Posterior vena cava (tissue), 2 donors: ENCODE measurements around the gene RMND5A. TPM values are rescaled to one million over a fixed set of nuclear protein-coding genes. Genes with fewer than 3 reads are reported as not detected.
"Not testable (repeated sequence)": the region's sequence is repeated elsewhere in the genome, so short reads cannot be mapped to it uniquely, and the experiment has no call there.

Experiments
- DNase-seq: peaks from one replicate; pipeline ENCODE4 v3.0.0-alpha.2; 2020; ENCODE audit warnings: low spot score
- intact Hi-C, 2 donors: fragments of 100-400 bp; cut with DNase I; formaldehyde crosslinking; loops; one replicate each; pipeline versions ENCODE4 v1.14.1 to v1.14.2; 2022 to 2023
- long read RNA-seq, 2 donors: library from polyadenylated mRNA; unstranded; transcript quantifications; one replicate each; pipeline ENCODE4 v2.0.0, GENCODE V29; 2020 to 2021
- total RNA-seq, 2 donors: library from RNA; stranded (reverse); fragmentation: NEBNext Ultra II Directional; extraction: Animal tissue kit (Norgen Biotek cat#: 25700); gene quantifications; one replicate each; pipeline ENCODE4 v1.2.1, GENCODE V29; 2021
- donor health status: DM: yes; HTN: yes; CAD: no.
- donor health status: DM: yes; HTN: yes; CAD: no.

Gene RMND5A, protein sequence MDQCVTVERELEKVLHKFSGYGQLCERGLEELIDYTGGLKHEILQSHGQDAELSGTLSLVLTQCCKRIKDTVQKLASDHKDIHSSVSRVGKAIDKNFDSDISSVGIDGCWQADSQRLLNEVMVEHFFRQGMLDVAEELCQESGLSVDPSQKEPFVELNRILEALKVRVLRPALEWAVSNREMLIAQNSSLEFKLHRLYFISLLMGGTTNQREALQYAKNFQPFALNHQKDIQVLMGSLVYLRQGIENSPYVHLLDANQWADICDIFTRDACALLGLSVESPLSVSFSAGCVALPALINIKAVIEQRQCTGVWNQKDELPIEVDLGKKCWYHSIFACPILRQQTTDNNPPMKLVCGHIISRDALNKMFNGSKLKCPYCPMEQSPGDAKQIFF
- 10 to 100 TPM; 20.3 to 22.9 TPM for total RNA-seq
- long read RNA-seq, donor 1, full-length matches to known transcripts = 3 of 8 reads
- long read RNA-seq, donor 1, partial matches to known transcripts = 0 of 8 reads
- long read RNA-seq, donor 1, other reads (novel, unspliced or antisense) = 5 of 8 reads
- long read RNA-seq, donor 2, partial matches to known transcripts = 0 of 1 reads
- long read RNA-seq, donor 2, other reads (novel, unspliced or antisense) = 1 of 1 reads

DNA sequence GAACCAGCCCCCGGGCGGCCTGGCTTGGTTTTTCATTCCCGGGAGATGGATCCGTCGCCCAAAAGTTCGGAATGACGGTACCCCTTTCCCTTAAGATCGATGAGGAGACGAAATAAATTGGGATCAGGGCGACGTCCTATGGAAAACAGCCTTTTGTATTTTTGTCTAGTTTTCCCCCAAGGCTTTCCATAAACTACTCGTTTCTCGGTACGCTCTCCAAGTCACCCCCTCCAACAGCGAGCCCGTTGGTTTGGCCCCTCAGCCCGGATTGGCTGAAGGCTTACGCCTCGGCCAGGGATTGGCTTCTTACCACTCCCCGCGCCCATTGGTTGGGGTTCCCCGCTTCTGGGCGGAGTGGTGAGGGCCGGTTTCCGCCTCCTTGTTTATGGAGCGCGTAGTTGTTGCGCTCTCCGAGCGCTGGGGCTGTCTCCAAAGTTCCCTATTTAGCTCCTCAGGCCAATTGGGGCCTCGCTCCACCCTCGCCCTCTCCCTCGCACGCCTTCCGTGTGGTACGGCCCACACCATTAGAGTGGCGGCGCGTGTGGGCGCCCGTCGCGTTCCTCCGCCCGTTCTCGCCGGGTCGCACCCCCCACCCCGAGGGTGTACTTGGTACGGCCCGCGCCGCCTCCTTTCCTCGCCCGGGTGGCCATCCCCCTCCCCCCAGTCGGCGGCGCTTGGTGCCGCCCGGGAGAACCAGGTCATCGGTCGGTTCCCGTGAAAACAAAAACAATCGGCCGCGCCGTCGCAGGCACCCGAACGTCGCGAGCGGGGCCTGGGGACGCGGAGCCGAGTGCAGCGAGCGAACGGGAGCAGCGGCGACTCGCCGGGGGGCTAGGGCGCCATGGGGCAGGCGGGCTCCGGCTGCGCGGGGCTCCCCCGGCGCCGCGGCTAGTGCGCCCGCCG, at the start of gene RMND5A:
Gene RMND5A (plus strand): TSS at position 655 of the 903 bp plus-strand sequence. CDS start 377 bp downstream, outside the sequence.
- DNase-seq = peak; percentile 97
- intact Hi-C loops = not testable (repeated sequence)

DNA sequence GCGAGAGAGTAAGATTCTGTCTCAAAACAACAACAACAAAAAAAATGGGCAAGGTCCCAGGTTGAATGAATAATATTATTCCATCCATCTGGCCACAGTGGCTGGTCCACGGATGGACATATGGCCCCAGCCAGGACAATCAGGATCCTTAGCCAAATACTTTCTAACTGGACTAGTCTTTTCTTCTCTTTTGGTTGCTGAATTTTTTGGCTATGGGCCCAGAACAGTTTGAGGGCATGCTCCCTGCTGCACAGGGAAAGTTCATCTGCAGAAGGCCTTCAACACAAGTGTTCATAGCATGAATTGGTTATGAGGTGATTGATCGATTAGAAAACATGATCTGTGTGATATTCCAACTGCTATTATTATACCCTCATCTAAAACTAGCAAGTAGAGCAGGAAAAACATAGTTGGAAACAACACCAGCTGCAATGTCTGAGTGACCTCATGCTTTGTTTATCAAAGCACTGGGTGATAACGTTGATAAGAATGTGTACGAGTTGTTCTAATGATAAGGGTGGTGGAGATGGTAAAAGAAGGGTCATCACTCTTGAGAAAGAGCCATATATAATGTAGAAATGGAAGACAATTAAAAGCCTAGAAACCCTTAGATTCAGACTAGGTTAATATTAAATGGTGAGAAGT, 48.6 kb upstream of the RMND5A start:
- intact Hi-C loops = no loop called here
- no peak for DNase-seq

DNA sequence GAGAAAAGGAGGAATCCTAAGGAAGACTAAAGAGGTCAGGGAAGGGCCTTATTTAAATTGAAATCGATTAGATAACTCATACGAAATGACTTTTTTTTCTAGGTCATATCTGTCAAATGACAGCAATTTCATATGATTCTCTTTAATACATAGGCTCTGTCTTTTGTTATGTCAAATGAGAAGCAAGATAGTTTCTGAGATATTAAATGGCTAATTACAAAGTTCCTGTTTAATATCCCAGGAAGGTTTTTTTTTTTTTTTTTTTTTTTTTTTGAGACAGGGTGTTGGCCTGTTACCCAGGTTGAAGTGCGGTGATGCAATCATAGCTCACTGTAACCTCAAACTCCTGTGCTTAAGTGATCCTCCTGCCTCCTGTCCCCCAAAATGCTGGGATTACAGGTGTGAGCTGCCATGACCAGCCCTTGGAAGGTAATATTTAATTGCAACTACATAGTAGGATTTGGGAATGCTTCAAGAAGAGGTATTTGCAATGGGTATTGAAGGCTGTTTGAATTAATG, 48.0 kb upstream of the RMND5A start:
- DNase-seq = no peak
- intact Hi-C loops = no loop called here

DNA sequence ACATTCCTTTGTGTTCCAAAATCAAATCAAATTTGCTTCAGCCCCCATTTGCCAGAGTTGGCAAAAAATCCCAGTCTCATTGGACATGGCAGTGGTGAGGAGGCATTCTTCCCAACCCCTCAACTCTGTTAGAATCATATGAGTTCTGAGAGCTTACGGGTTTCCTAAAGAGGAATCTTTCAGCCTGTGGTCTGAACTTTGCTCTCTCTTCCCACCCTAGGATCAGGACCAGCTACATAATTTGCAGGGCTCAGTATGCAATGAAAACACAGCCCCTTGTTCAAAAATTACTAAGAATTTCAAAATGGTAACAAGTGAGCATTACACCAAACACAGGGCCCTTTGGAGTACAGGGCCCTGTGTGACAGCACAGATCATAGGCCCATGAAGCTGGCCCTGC, 47.1 kb upstream of the RMND5A start:
- intact Hi-C loops = no loop called here
- no peak for DNase-seq

DNA sequence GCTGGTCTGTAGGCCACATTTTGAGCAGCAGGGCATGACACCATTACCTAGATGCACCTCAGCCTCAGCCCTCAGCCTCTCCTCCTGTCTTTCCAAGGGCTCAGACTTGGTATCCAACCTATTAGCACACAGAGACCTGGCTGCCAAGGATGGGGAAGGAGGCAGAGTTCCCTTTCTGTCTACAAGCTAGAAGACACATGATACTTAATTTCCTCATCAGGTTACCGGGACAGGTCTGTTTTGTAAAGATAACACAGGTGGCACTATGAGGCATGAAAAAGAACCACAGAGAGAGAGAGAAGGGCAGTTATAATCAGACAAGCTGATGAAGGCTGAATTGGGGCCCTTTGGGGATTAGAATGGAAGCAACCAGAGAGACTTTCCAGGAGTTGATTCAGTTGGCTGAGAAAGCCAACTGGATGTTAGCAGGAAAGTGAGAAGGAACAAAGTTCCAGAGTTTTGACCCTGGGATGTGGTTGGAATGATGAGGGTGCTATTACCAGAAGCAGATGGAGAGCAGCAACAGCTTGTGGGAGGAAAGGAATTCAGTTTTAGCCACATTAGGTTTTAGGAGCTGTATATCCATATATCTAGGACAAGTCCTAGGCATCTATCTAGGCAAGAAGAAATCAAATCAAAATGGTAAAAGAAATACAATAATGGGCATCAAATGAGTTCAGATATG, 46.0 kb upstream of the RMND5A start:
- no peak for DNase-seq
- intact Hi-C loops = no loop called here

DNA sequence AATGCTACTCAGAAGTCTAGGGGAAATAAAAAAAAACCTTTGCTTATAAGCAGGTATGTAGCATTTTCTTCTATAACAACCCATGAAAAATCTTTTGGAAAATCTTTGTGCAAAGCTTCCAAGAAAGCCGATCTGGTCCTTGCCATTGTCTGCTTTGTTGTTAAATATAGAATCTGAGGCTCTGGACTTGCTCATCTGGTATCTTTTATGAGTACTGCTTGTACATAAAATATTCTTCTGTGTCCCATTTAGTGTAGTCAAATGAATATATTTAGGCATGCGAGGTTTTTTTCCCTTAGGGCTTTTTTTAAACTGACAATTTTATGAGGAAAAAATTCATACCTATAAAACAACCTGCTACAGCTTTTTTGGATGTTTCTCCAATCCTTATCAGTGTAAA, 45.0 kb upstream of the RMND5A start:
- no peak for DNase-seq
- intact Hi-C loops = no loop called here

DNA sequence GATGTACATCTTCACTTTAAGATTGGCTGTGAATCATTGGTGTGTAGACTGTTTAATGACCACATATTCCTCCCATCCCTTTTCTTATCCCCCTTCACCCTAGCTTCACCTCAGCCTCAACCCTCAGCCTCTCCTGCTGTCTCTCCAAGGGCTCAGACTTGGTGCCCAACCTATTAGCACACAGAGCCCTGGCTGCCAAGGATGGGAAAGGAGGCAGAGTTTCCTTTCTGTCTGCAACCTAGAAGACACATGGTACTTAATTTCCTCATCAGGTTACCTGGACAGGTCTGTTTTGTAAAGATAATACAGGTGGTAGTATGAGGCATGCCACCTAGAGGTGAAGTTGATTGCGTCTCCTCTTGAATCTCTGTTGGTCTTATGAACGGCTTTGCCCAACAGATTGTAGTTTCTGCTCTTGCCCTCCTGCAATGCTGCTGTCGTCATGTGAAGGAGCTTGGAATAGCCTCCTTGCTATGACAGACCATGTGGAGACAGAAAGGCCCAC, 44.5 kb upstream of the RMND5A start:
- no peak for DNase-seq
- intact Hi-C loops = no loop called here

DNA sequence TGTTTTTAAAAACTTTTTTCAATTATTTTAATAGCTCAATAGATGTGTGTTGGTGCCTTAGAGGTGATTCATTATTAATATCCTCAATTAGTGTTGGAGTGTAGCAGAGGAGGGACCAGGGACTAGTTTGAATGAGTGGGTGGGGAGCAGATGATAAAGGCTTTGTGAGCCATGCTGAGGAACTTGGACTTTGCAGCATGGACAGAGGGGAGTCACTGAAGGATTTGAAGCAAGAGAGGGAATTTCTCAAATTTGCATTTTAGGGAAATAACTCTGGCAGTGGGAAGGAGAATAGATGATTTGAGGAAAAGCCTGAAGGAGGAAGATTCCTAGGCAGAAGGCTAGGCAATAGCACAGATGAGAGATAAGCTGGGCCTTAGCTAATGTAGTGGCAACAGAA, 42.3 kb upstream of the RMND5A start:
- no peak for DNase-seq

DNA sequence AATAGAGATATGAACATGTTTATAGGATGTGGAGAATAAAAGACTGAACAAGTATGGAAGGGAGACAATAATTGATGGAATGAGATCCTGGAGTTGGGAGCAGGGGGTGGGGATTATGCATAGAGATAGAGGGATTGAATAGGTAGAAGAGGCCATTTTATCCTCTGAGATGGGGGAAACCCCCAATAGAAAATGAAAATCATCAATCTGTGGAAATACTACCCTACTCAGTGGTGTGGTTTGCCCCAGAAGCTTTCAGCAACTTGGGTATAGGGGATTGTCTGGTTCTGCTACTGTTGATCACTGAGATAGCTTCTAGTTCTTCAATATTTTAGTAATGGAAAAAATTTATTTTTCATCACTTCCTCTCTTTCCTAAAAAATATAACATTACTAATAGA, 41.1 kb upstream of the RMND5A start:
- intact Hi-C loops = no loop called here
- no peak for DNase-seq

More for the DNA sequence above, 42.3 kb upstream of the RMND5A start:
- intact Hi-C loops = no loop called here

DNA sequence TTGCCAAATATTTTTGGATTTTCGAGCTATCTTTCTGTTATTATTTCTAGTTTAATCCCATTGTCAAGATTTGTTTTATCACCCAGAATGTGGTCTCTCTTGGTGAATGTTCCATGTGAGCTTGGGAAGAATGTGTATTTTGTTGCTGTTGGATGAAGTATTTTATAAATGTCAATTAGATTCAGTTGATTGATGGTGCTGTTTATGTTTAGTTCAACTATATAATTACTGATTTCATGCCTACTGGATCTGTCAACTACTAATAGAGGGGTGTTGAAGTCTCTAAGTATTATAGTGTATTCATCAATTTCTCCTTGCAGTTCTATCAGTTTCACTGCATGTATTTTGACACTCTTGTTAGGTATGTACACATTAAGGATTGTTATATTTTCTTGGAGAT, 34.7 kb upstream of the RMND5A start:
- intact Hi-C loops = no loop called here
- no peak for DNase-seq

DNA sequence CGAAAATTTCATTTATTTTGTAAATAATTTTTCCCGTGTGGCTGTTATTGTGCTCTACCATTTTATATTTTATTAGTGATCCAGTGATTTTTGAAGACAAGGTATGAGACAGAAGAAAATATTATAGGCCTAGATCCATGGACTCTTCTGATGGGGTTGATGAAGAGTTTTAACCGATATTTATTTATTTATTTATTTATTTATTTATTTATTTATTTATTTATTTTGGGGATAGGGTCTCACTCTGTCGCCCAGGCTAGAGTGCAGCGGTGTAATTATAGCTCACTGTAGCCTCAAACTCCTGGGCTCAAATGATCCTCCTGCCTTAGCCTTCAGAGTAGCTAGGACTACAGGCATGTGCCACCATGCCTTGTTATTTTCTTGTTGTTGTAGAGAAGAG, 33.6 kb upstream of the RMND5A start:
- intact Hi-C loops = no loop called here
- no peak for DNase-seq

DNA sequence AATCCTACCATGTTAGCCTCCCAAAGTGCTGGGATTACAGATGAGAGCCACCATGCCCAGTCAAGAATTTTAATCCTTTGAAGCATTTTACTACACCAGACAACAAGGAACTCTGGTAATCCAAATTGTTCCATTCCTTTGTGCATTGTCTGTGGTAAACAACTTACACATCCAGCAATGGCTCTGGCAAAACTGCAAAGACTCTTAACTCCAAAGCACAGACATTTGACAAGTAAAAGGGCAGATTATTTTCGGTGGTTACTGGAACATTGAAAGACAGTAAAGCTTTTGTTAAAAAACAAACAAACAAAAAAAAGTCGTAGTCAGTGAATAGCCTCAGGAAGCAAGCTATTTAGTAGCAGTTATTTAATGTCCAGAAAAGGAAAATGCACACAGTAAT, 33.2 kb upstream of the RMND5A start:
- DNase-seq = no peak
- intact Hi-C loops = no loop called here

DNA sequence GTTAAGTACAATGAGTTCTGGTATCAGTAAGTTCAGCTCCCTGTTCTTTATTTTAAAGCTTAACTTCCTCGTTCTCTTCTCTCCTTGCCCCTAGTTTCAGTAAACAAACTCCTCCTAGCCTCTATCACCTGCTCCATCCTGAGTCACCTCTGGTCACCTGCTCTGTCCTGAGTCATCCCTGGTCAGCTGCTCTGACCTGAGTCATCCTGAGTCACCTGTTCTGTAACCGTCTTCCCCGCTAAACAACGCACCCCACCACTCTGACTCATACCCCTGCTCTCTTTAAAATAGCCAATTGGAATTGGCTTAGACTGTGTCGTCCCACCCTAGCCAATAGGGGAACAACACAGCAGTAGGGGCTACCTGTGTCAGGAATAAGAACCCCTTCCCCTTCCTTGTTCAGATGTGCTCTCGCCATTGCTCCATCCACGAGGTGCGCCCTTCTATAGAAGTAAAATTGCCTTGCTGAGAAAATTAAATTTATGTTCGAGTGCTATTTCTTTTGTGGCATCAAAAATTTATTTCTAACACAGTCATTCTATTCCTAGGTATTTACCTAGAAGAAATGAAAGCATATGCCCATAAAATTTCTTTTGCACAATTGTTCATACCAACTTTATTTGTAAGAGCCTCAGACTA, 24.9 kb upstream of the RMND5A start:
- intact Hi-C loops = no loop called here
- DNase-seq = no peak

DNA sequence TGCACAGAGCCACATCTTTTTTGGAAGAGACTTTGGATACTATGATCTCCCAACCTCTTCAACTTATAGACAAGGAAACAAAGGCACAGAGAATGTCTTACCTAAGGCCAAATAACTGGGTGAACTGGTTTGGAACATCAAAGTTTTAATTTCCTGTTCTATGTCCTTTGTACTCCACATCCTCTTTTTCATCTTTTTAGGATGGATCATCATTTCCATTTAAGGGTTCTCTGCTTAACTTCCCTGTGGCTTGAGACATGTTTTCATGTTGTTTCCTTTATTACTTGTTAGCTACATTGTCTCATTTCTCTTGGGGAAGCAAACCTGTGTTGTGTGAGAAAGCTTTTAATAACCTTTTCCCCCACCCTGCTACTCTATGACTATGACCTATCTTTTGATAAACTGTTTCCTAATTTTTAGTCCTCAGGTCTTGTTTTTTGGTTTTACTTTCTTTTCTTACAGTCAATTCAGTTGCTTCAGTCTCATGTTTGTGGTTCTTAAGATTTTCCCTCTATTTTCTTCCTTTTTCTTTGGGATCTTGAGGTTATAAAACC, 22.5 kb upstream of the RMND5A start:
- no peak for DNase-seq
- intact Hi-C loops = no loop called here

DNA sequence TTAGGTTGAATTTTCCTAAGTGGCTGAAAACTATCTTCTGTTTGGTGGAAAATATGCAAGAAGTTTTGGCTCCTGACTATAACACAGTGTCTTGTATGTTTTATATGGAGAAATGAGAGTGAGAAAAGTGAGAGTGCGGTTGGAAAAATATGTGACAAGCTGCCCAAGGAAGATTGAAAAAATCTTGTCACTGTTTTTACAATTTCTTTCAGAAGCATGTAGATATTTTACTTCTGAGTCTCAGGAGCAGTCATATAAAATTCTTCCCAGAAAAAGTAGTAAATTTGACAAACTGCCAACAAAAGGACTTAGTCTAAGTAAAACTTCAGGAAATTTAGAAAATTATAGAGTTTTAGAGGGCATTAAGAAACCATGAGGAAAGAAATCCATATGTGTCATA, 19.4 kb upstream of the RMND5A start:
- no peak for DNase-seq
- intact Hi-C loops = loop anchor here in 1 of 2 donors (5.0 kb wide), 1 partner anchor 78 kb away; the partner anchor contains the start of gene RNF103

DNA sequence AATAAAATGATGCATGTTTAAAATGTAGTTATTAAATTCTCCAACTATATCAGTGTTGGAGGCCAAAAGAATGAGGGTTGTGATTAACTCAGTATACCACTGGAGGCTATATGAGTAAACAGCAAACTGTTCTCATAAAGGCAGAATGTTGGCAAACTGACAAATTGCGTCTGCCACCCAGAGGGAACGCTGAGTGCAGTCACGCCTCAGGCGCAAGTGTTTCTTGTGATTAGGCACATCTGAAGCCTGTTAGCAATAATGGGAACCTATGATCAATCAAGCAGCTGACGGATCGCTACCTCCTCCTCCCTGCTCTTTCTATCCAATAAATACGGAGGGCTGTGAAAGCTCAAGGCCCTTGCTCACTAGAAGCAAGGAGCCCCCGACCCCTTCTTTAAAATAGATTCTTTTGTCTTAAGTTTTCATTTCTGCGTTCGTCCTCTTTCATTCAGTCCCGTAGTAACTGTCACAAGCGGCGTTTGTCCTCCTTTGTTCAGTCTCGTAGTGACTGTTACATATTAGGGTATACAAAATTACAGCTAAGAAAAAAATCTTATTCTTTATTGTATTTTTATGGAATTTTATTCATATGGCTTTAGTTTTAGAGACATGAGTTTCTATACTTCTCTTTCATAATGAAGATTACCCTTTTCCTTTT, 16.3 kb upstream of the RMND5A start:
- no peak for DNase-seq
- intact Hi-C loops = loop anchor here in 1 of 2 donors (5.0 kb wide), 1 partner anchor 82 kb away; the partner anchor contains the start of gene RNF103

DNA sequence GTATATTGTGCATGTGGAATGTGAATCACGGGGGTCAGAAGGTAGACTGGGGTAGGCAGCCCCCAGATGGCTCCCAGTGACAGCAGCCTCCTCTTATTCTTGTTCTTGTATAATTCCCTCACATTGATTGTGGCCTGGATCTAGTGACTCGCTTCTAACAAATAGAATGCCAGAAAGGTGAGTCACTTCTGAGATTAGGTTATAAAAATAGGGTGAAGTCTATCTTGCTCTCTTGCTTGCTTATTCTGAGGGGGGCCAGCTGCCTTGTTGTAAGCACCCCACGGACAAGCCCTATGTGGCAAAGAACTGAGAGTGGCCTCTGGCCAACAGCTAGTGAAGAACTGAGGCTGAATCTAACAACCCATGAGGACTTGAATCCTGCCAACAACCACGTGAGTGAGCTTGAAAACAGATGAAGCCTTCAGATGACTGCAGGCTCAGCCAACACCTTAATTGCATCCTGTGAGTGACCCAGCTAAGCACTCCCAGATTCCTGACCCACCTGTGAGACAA, 15.6 kb upstream of the RMND5A start:
- intact Hi-C loops = loop anchor here in 1 of 2 donors (5.0 kb wide), 1 partner anchor 82 kb away; the partner anchor contains the start of gene RNF103
- no peak for DNase-seq
